H1 (cell line): ENCODE measurements around the gene CRBN. TPM values are rescaled to one million over a fixed set of nuclear protein-coding genes. Genes with fewer than 3 reads are reported as not detected.

Experiments
- CTCF ChIA-PET: fragments of 300-600 bp; sonication (Branson Sonifier 250); formaldehyde crosslinking; loops from one replicate; lab custom pipeline; 2021; ENCODE audit not compliant: partially characterized antibody; lab: Charles Lee
- POLR2A ChIA-PET: fragments of 300-600 bp; sonication (Branson Sonifier 250); formaldehyde crosslinking; loops from one replicate; lab custom pipeline; 2021; ENCODE audit warnings: inconsistent platforms; ENCODE audit not compliant: partially characterized antibody; lab: Charles Lee
- DNase-seq, 2 experiments: peaks; one replicate each; pipeline versions ENCODE4 v3.0.0 to v3.0.0-alpha.2; 2010 to 2022; ENCODE audit warnings: low spot score in 2 of 2, low read depth in 1 of 2, mixed read lengths in 1 of 2
- FAIRE-seq: peaks from 2 replicates; lab custom pipeline; 2011; peaks lifted over from hg19 to GRCh38; lab: Jason Lieb, UNC
- H2AFZ ChIP-seq: 2 replicates; pipeline ENCODE4 v1.8.1; 2012; ENCODE audit warnings: low read length, inconsistent platforms
- H2AK5ac ChIP-seq: 2 replicates; pipeline ENCODE4 v1.6.1; 2013; ENCODE audit warnings: low read depth, low read length
- H2BK120ac ChIP-seq: replicated peaks from 2 replicates; pipeline ENCODE3; 2013; ENCODE audit warnings: low read depth, low read length, inconsistent platforms
- H2BK12ac ChIP-seq: 2 replicates; pipeline ENCODE4 v1.6.1; 2013; ENCODE audit warnings: low read depth, low read length
- H2BK15ac ChIP-seq: 2 replicates; pipeline ENCODE4 v1.6.1; 2013; ENCODE audit warnings: low read length
- H2BK20ac ChIP-seq: 2 replicates; pipeline ENCODE4 v1.6.1; 2013; ENCODE audit warnings: low read length
- H2BK5ac ChIP-seq: 2 replicates; pipeline ENCODE4 v1.6.1; 2013; ENCODE audit warnings: low read depth, low read length
- H3K14ac ChIP-seq: 2 replicates; pipeline ENCODE4 v1.6.1; 2013; ENCODE audit warnings: inconsistent platforms; ENCODE audit not compliant: insufficient read length
- H3K18ac ChIP-seq: 2 replicates; pipeline ENCODE4 v1.6.1; 2013; ENCODE audit warnings: low read length; ENCODE audit errors: extremely low read depth
- H3K23ac ChIP-seq: 2 replicates; pipeline ENCODE4 v1.6.1; 2013; ENCODE audit warnings: inconsistent platforms; ENCODE audit not compliant: insufficient read length
- H3K23me2 ChIP-seq: 2 replicates; pipeline ENCODE4 v1.6.1; 2013; ENCODE audit warnings: low read depth, low read length
- H3K27ac ChIP-seq: 2 replicates; pipeline ENCODE4 v1.6.1; 2011; ENCODE audit warnings: low read depth, low read length, inconsistent platforms
- H3K27me3 ChIP-seq, 4 experiments: replicated peaks in 1 of 4; 1 replicate in 1 of 4; 2 replicates in 3 of 4; pipeline versions ENCODE4 v1.6.1 to v1.8.1; 2011 to 2013; ENCODE audit warnings: low read length in 3 of 4, mild to moderate bottlenecking in 3 of 4, inconsistent platforms in 2 of 4, mixed read lengths in 2 of 4, moderate library complexity in 1 of 4; ENCODE audit not compliant: control insufficient read depth in 3 of 4, insufficient read depth in 3 of 4; ENCODE audit errors: extremely low read depth in 1 of 4
- H3K36me3 ChIP-seq, 4 experiments: 2 replicates each; pipeline versions ENCODE4 v1.6.1 to v1.8.1; 2011 to 2013; ENCODE audit warnings: mild to moderate bottlenecking in 4 of 4, low read length in 3 of 4, moderate library complexity in 2 of 4, control low read depth in 1 of 4, inconsistent platforms in 1 of 4; ENCODE audit not compliant: insufficient read depth in 4 of 4, control insufficient read depth in 2 of 4
- H3K4ac ChIP-seq: replicated peaks from 2 replicates; pipeline ENCODE3; 2013; ENCODE audit warnings: low read length, low read depth, mixed read lengths, inconsistent platforms; ENCODE audit not compliant: insufficient read length
- H3K4me1 ChIP-seq, 4 experiments: replicated peaks in 1 of 4; 1 replicate in 1 of 4; 2 replicates in 3 of 4; pipeline versions ENCODE4 v1.6.1 to v1.8.1; 2011 to 2013; ENCODE audit warnings: low read length in 3 of 4, inconsistent platforms in 2 of 4, mixed read lengths in 1 of 4; ENCODE audit not compliant: insufficient read depth in 4 of 4, control insufficient read depth in 3 of 4
- H3K4me2 ChIP-seq, 2 experiments: 2 replicates each; pipeline versions ENCODE4 v1.6.1 to v1.8.1; 2011 to 2013; ENCODE audit warnings: low read depth in 2 of 2, low read length in 2 of 2, control low read depth in 1 of 2, inconsistent platforms in 1 of 2, mild to moderate bottlenecking in 1 of 2; ENCODE audit not compliant: insufficient read depth in 1 of 2
- H3K4me3 ChIP-seq, 4 experiments: fragments of 200-600, 300-600 bp in 1 of 4; sonication (generic), shearing (Covaris generic), sonication (Bioruptor Twin) in 1 of 4; 2 replicates each; pipeline versions ENCODE4 v1.5.1 to v1.8.1; 2011 to 2016; ENCODE audit warnings: low read length in 4 of 4, low read depth in 3 of 4, control low read depth in 2 of 4, inconsistent platforms in 2 of 4, mild to moderate bottlenecking in 2 of 4, mixed read lengths in 1 of 4, moderate library complexity in 1 of 4; ENCODE audit not compliant: insufficient read depth in 2 of 4; ENCODE audit errors: extremely low read depth in 1 of 4
- H3K56ac ChIP-seq: replicated peaks from 2 replicates; pipeline ENCODE3; 2013; ENCODE audit warnings: low read depth, mild to moderate bottlenecking, mixed read lengths, low read length, inconsistent platforms; ENCODE audit not compliant: insufficient read length
- H3K79me1 ChIP-seq: 2 replicates; pipeline ENCODE4 v1.6.1; 2013; ENCODE audit warnings: low read depth, low read length, control low read depth
- H3K79me2 ChIP-seq, 2 experiments: 2 replicates each; pipeline versions ENCODE4 v1.6.1 to v1.8.1; 2012 to 2013; ENCODE audit warnings: low read length in 2 of 2, mild to moderate bottlenecking in 2 of 2, inconsistent platforms in 1 of 2; ENCODE audit not compliant: insufficient read depth in 2 of 2, control insufficient read depth in 1 of 2
- H3K9ac ChIP-seq, 4 experiments: replicated peaks in 1 of 4; 1 replicate in 1 of 4; 2 replicates in 3 of 4; pipeline versions ENCODE4 v1.6.1 to v1.8.1; 2011 to 2013; ENCODE audit warnings: low read depth in 3 of 4, low read length in 3 of 4, control low read depth in 2 of 4, mild to moderate bottlenecking in 2 of 4, moderate library complexity in 2 of 4, inconsistent platforms in 1 of 4; ENCODE audit errors: extremely low read depth in 1 of 4
- H3K9me3 ChIP-seq, 2 experiments: 2 replicates each; pipeline versions ENCODE4 v1.6.1 to v1.8.1; 2012 to 2013; ENCODE audit warnings: mild to moderate bottlenecking in 2 of 2, moderate library complexity in 2 of 2, control low read depth in 1 of 2, inconsistent platforms in 1 of 2, low read depth in 1 of 2, low read length in 1 of 2, mixed read lengths in 1 of 2; ENCODE audit not compliant: insufficient read depth in 2 of 2
- H4K20me1 ChIP-seq, 2 experiments: replicated peaks in 1 of 2; 2 replicates each; pipeline versions ENCODE3 to v1.8.1; 2011 to 2013; ENCODE audit warnings: inconsistent platforms in 2 of 2, low read length in 2 of 2, mild to moderate bottlenecking in 1 of 2; ENCODE audit not compliant: insufficient read depth in 2 of 2, control insufficient read depth in 1 of 2
- H4K5ac ChIP-seq: 2 replicates; pipeline ENCODE4 v1.6.1; 2013; ENCODE audit warnings: low read length, low read depth, mixed read lengths, inconsistent platforms; ENCODE audit not compliant: insufficient read length
- H4K8ac ChIP-seq: 2 replicates; pipeline ENCODE4 v1.8.0; 2013; ENCODE audit warnings: mild to moderate bottlenecking, moderate library complexity, low read length, inconsistent platforms; ENCODE audit not compliant: insufficient read depth; ENCODE audit errors: extremely low read depth
- H4K91ac ChIP-seq: replicated peaks from 2 replicates; pipeline ENCODE3; 2013; ENCODE audit warnings: low read length, mixed read lengths, inconsistent platforms; ENCODE audit not compliant: insufficient read length
- CBX5 ChIP-seq: fragments of 300-800, 300-1000 bp; sonication (generic); IDR thresholded peaks from 2 replicates; pipeline ENCODE4 v1.7.1; 2016; ENCODE audit warnings: antibody characterized with exemption, low read length, low read depth
- JUND ChIP-seq: IDR thresholded peaks from 2 replicates; pipeline ENCODE4 v1.6.1; 2011; ENCODE audit warnings: mild to moderate bottlenecking, improper control_type of control experiment, low read length
- SP2 ChIP-seq: IDR thresholded peaks from 2 replicates; pipeline ENCODE4 v1.6.1; 2012; ENCODE audit warnings: mild to moderate bottlenecking, low read length, inconsistent platforms
- TAF7 ChIP-seq: optimal IDR thresholded peaks from 2 replicates; pipeline ENCODE3; 2011; ENCODE audit warnings: low read depth, mild to moderate bottlenecking, inconsistent platforms, low read length, moderate library complexity, borderline replicate concordance
- WGBS, 2 experiments: shearing (Covaris generic) in 1 of 2; methylation state at CpG; one replicate each; pipeline versions ENCODE4 v1.1.6 to v1.1.7; 2013 to 2015; ENCODE audit warnings: low lambda C conversion rate in 2 of 2, mixed read lengths in 2 of 2, inconsistent platforms in 1 of 2, low coverage in 1 of 2, missing lambda C conversion rate in 1 of 2; ENCODE audit not compliant: insufficient replicate concordance in 2 of 2, insufficient coverage in 1 of 2, insufficient read length in 1 of 2; ENCODE audit errors: extremely low coverage in 1 of 2, missing lambda C conversion rate in 1 of 2; 5-methylcytosine and 5-hydroxymethylcytosine counted together
- polyA plus RNA-seq, 7 experiments: library from polyadenylated mRNA; depleted of rRNA in 3 of 7; stranded (reverse) in 5 of 7; unstranded in 2 of 7; fragments of >200 nt in 5 of 7; fragments of 200-250 nt in 2 of 7; gene quantifications; 1 replicate in 5 of 7; 2 replicates in 1 of 7; 4 replicates in 1 of 7; pipeline versions ENCODE4 v1.2.1 to v1.2.3, GENCODE V29; 2011 to 2013; ENCODE audit warnings: missing spikeins in 2 of 7, mixed read lengths in 2 of 7
- total RNA-seq: library from RNA; stranded (reverse); fragmentation: NEBNext Ultra II Directional; extraction: Animal tissue kit (Norgen Biotek cat#: 25700); gene quantifications from 2 replicates; pipeline ENCODE4 v1.2.1, GENCODE V29; 2021

The CRBN gene
- total and polyA plus RNA-seq, 2 of the 8 experiments (the other 6 are each of a cell fraction or from before 2014, with no cell fraction given), result 13.4 to 30.3 TPM

GRCh38 chr3:3110299-3110630 lies 69.2 kb downstream of the CRBN start, which contains the start of gene IL5RA:
TSS of gene IL5RA (minus strand) at chr3:3110374. CDS start at chr3:3104984, 5,390 bp downstream.
- whole genome bisulfite sequencing, 2 experiments, result 84% methylated on average over 4 of the region's 4 CpGs; no CpG with 5 or more reads in 1 of the 2 experiments
- no peak within 1 kb of the TSS for H4K91ac ChIP-seq
- H3K56ac ChIP-seq, result no peak within 1 kb of the TSS
- no peak within 1 kb of the TSS for H4K5ac ChIP-seq
- H2BK5ac ChIP-seq, result no peak within 1 kb of the TSS
- peak within 1 kb of the TSS in 1 of 2 experiments; percentile 52; a peak in 2 of 4 replicates for H3K4me2 ChIP-seq
- H4K20me1 ChIP-seq, result no peaks in the 10 kb centered on the region
- peak within 1 kb of the TSS; percentile 55 for H2AFZ ChIP-seq
- no peak within 1 kb of the TSS for H4K8ac ChIP-seq
- no peaks in the 10 kb centered on the region for H3K79me1 ChIP-seq
- H3K36me3 ChIP-seq, result no peaks in the 10 kb centered on the region
- no peak within 1 kb of the TSS for H3K14ac ChIP-seq
- peak within 1 kb of the TSS; percentile 82; the same call in 1 of the 2 replicates for H2BK12ac ChIP-seq
- no peak within 1 kb of the TSS for H2BK15ac ChIP-seq
- H3K18ac ChIP-seq, result no peak within 1 kb of the TSS
- ChIA-PET CTCF (interaction anchor here (0.9 to 1.1 kb wide), 2 partner anchors 43 to 79 kb away, joined by 3 read pairs; no protein-coding TSS in a partner anchor), POLR2A (no interaction called here)
- H2BK20ac ChIP-seq, result no peak within 1 kb of the TSS
- H3K4me1 ChIP-seq, result peaks cover 0 to 6% (median 6%) of the 10 kb centered on the region in 4 experiments; a peak in 5 of 7 replicates
- no peak within 1 kb of the TSS for H3K4me3 ChIP-seq
- peak within 1 kb of the TSS; percentile 62; the same call in 1 of the 2 replicates for H3K27ac ChIP-seq
- no peak within 1 kb of the TSS for H2BK120ac ChIP-seq
- no peak within 1 kb of the TSS for H2AK5ac ChIP-seq
- H3K79me2 ChIP-seq, result no peaks in the 10 kb centered on the region
- H3K9me3 ChIP-seq, result no peaks in the 10 kb centered on the region
- TF ChIP-seq JUND (no peak), TAF7 (no peak), SP2 (no peak), CBX5 (no peak)
- no peak for FAIRE-seq
- DNase-seq, result no peak
- H3K4ac ChIP-seq, result no peak within 1 kb of the TSS
- H3K23me2 ChIP-seq, result no peaks in the 10 kb centered on the region
- peak within 1 kb of the TSS in 1 of 4 experiments; percentile 42; a peak in 2 of 7 replicates for H3K9ac ChIP-seq
- no peaks in the 10 kb centered on the region for H3K27me3 ChIP-seq
- H3K23ac ChIP-seq, result no peak within 1 kb of the TSS
